Hepatocyte (in vitro differentiated cells): ENCODE results near the gene REXO2.

Experiments used
- CTCF ChIP-seq: fragments of 200-600 bp; sonication (generic); IDR thresholded peaks from 2 replicates; pipeline ENCODE4 v1.5.1; 2016; ENCODE audit warnings: antibody characterized with exemption, mild to moderate bottlenecking; ENCODE audit not compliant: poor library complexity
- EZH2 ChIP-seq: fragments of 200-600 bp; sonication (generic); IDR thresholded peaks from 2 replicates; pipeline ENCODE4 v1.6.1; 2016; ENCODE audit warnings: antibody characterized with exemption, mild to moderate bottlenecking, borderline replicate concordance

- TF ChIP-seq CTCF (no peak), EZH2 (no peak)
Observed at GRCh38 chr11:114449845-114450244, 10.6 kb downstream of the REXO2 start.
